ENCODE measurements around the gene TMCC3.

Gene TMCC3

GRCh38 chr12:94628369-94628768 lies 22.0 kb downstream of the TMCC3 start:
- H3K4me3 ChIP-seq (ENCODE audit: control insufficient read depth, low read depth, low read length), result no peak overlapping the region
- TF ChIP-seq CTCF (conservative IDR thresholded peaks at IDR 0.05; ENCODE audit: control insufficient read depth, insufficient read depth, low read depth, low read length), result no peak
- DNase-seq (ENCODE audit: low read depth), result no peak

- DNase-seq (ENCODE audit: low read depth), result no peak
- TF ChIP-seq CTCF (conservative IDR thresholded peaks at IDR 0.05; ENCODE audit: control insufficient read depth, insufficient read depth, low read depth, low read length), result no peak
These were observed 24.8 kb downstream of the TMCC3 start for GRCh38 chr12:94625531-94625930.

GRCh38 chr12:94623161-94623920 lies 27.0 kb downstream of the TMCC3 start:
- no peak for TF ChIP-seq CTCF (conservative IDR thresholded peaks at IDR 0.05; ENCODE audit: control insufficient read depth, insufficient read depth, low read depth, low read length)
- H3K4me3 ChIP-seq (ENCODE audit: control insufficient read depth, low read depth, low read length), result no peak overlapping the region
- DNase-seq (ENCODE audit: low read depth), result no peak

More at GRCh38 chr12:94625531-94625930, 24.8 kb downstream of the TMCC3 start:
- no peak overlapping the region for H3K4me3 ChIP-seq (ENCODE audit: control insufficient read depth, low read depth, low read length)

GRCh38 chr12:94622475-94622874 lies 27.9 kb downstream of the TMCC3 start:
- TF ChIP-seq CTCF (conservative IDR thresholded peaks at IDR 0.05; ENCODE audit: control insufficient read depth, insufficient read depth, low read depth, low read length), result no peak
- no peak overlapping the region for H3K4me3 ChIP-seq (ENCODE audit: control insufficient read depth, low read depth, low read length)
- no peak for DNase-seq (ENCODE audit: low read depth)

- H3K4me3 ChIP-seq (ENCODE audit: control insufficient read depth, low read depth, low read length), result no peak overlapping the region
- DNase-seq (ENCODE audit: low read depth), result peak; percentile 80
- TF ChIP-seq CTCF (conservative IDR thresholded peaks at IDR 0.05; ENCODE audit: control insufficient read depth, insufficient read depth, low read depth, low read length), result no peak
These were observed 28.5 kb downstream of the TMCC3 start for GRCh38 chr12:94621662-94622359.

GRCh38 chr12:94620621-94621020 lies 29.7 kb downstream of the TMCC3 start:
- no peak for TF ChIP-seq CTCF (conservative IDR thresholded peaks at IDR 0.05; ENCODE audit: control insufficient read depth, insufficient read depth, low read depth, low read length)
- DNase-seq (ENCODE audit: low read depth), result no peak
- no peak overlapping the region for H3K4me3 ChIP-seq (ENCODE audit: control insufficient read depth, low read depth, low read length)
